H1 (cell line): ENCODE data around the gene NGFR. TPM values are rescaled to one million over a fixed set of nuclear protein-coding genes. Genes with fewer than 3 reads are reported as not detected.

ENCODE experiments used
- CTCF ChIA-PET: fragments of 300-600 bp; sonication (Branson Sonifier 250); formaldehyde crosslinking; loops from one replicate; lab custom pipeline; 2021; ENCODE audit not compliant: partially characterized antibody; lab: Charles Lee
- POLR2A ChIA-PET: fragments of 300-600 bp; sonication (Branson Sonifier 250); formaldehyde crosslinking; loops from one replicate; lab custom pipeline; 2021; ENCODE audit warnings: inconsistent platforms; ENCODE audit not compliant: partially characterized antibody; lab: Charles Lee
- DNase-seq, 2 experiments: peaks; one replicate each; pipeline versions ENCODE4 v3.0.0 to v3.0.0-alpha.2; 2010 to 2022; ENCODE audit warnings: low spot score in 2 of 2, low read depth in 1 of 2, mixed read lengths in 1 of 2
- FAIRE-seq: peaks from 2 replicates; lab custom pipeline; 2011; peaks lifted over from hg19 to GRCh38; lab: Jason Lieb, UNC
- H2AFZ ChIP-seq: 2 replicates; pipeline ENCODE4 v1.8.1; 2012; ENCODE audit warnings: low read length, inconsistent platforms
- H2AK5ac ChIP-seq: 2 replicates; pipeline ENCODE4 v1.6.1; 2013; ENCODE audit warnings: low read depth, low read length
- H2BK120ac ChIP-seq: replicated peaks from 2 replicates; pipeline ENCODE3; 2013; ENCODE audit warnings: low read depth, low read length, inconsistent platforms
- H2BK12ac ChIP-seq: 2 replicates; pipeline ENCODE4 v1.6.1; 2013; ENCODE audit warnings: low read depth, low read length
- H2BK15ac ChIP-seq: 2 replicates; pipeline ENCODE4 v1.6.1; 2013; ENCODE audit warnings: low read length
- H2BK20ac ChIP-seq: 2 replicates; pipeline ENCODE4 v1.6.1; 2013; ENCODE audit warnings: low read length
- H2BK5ac ChIP-seq: 2 replicates; pipeline ENCODE4 v1.6.1; 2013; ENCODE audit warnings: low read depth, low read length
- H3K14ac ChIP-seq: 2 replicates; pipeline ENCODE4 v1.6.1; 2013; ENCODE audit warnings: inconsistent platforms; ENCODE audit not compliant: insufficient read length
- H3K18ac ChIP-seq: 2 replicates; pipeline ENCODE4 v1.6.1; 2013; ENCODE audit warnings: low read length; ENCODE audit errors: extremely low read depth
- H3K23ac ChIP-seq: 2 replicates; pipeline ENCODE4 v1.6.1; 2013; ENCODE audit warnings: inconsistent platforms; ENCODE audit not compliant: insufficient read length
- H3K23me2 ChIP-seq: 2 replicates; pipeline ENCODE4 v1.6.1; 2013; ENCODE audit warnings: low read depth, low read length
- H3K27ac ChIP-seq: 2 replicates; pipeline ENCODE4 v1.6.1; 2011; ENCODE audit warnings: low read depth, low read length, inconsistent platforms
- H3K27me3 ChIP-seq, 4 experiments: replicated peaks in 1 of 4; 1 replicate in 1 of 4; 2 replicates in 3 of 4; pipeline versions ENCODE4 v1.6.1 to v1.8.1; 2011 to 2013; ENCODE audit warnings: low read length in 3 of 4, mild to moderate bottlenecking in 3 of 4, inconsistent platforms in 2 of 4, mixed read lengths in 2 of 4, moderate library complexity in 1 of 4; ENCODE audit not compliant: control insufficient read depth in 3 of 4, insufficient read depth in 3 of 4; ENCODE audit errors: extremely low read depth in 1 of 4
- H3K36me3 ChIP-seq, 4 experiments: 2 replicates each; pipeline versions ENCODE4 v1.6.1 to v1.8.1; 2011 to 2013; ENCODE audit warnings: mild to moderate bottlenecking in 4 of 4, low read length in 3 of 4, moderate library complexity in 2 of 4, control low read depth in 1 of 4, inconsistent platforms in 1 of 4; ENCODE audit not compliant: insufficient read depth in 4 of 4, control insufficient read depth in 2 of 4
- H3K4ac ChIP-seq: replicated peaks from 2 replicates; pipeline ENCODE3; 2013; ENCODE audit warnings: low read length, low read depth, mixed read lengths, inconsistent platforms; ENCODE audit not compliant: insufficient read length
- H3K4me1 ChIP-seq, 4 experiments: replicated peaks in 1 of 4; 1 replicate in 1 of 4; 2 replicates in 3 of 4; pipeline versions ENCODE4 v1.6.1 to v1.8.1; 2011 to 2013; ENCODE audit warnings: low read length in 3 of 4, inconsistent platforms in 2 of 4, mixed read lengths in 1 of 4; ENCODE audit not compliant: insufficient read depth in 4 of 4, control insufficient read depth in 3 of 4
- H3K4me2 ChIP-seq, 2 experiments: 2 replicates each; pipeline versions ENCODE4 v1.6.1 to v1.8.1; 2011 to 2013; ENCODE audit warnings: low read depth in 2 of 2, low read length in 2 of 2, control low read depth in 1 of 2, inconsistent platforms in 1 of 2, mild to moderate bottlenecking in 1 of 2; ENCODE audit not compliant: insufficient read depth in 1 of 2
- H3K4me3 ChIP-seq, 4 experiments: fragments of 200-600, 300-600 bp in 1 of 4; sonication (generic), shearing (Covaris generic), sonication (Bioruptor Twin) in 1 of 4; 2 replicates each; pipeline versions ENCODE4 v1.5.1 to v1.8.1; 2011 to 2016; ENCODE audit warnings: low read length in 4 of 4, low read depth in 3 of 4, control low read depth in 2 of 4, inconsistent platforms in 2 of 4, mild to moderate bottlenecking in 2 of 4, mixed read lengths in 1 of 4, moderate library complexity in 1 of 4; ENCODE audit not compliant: insufficient read depth in 2 of 4; ENCODE audit errors: extremely low read depth in 1 of 4
- H3K56ac ChIP-seq: replicated peaks from 2 replicates; pipeline ENCODE3; 2013; ENCODE audit warnings: low read depth, mild to moderate bottlenecking, mixed read lengths, low read length, inconsistent platforms; ENCODE audit not compliant: insufficient read length
- H3K79me1 ChIP-seq: 2 replicates; pipeline ENCODE4 v1.6.1; 2013; ENCODE audit warnings: low read depth, low read length, control low read depth
- H3K79me2 ChIP-seq, 2 experiments: 2 replicates each; pipeline versions ENCODE4 v1.6.1 to v1.8.1; 2012 to 2013; ENCODE audit warnings: low read length in 2 of 2, mild to moderate bottlenecking in 2 of 2, inconsistent platforms in 1 of 2; ENCODE audit not compliant: insufficient read depth in 2 of 2, control insufficient read depth in 1 of 2
- H3K9ac ChIP-seq, 4 experiments: replicated peaks in 1 of 4; 1 replicate in 1 of 4; 2 replicates in 3 of 4; pipeline versions ENCODE4 v1.6.1 to v1.8.1; 2011 to 2013; ENCODE audit warnings: low read depth in 3 of 4, low read length in 3 of 4, control low read depth in 2 of 4, mild to moderate bottlenecking in 2 of 4, moderate library complexity in 2 of 4, inconsistent platforms in 1 of 4; ENCODE audit errors: extremely low read depth in 1 of 4
- H3K9me3 ChIP-seq, 2 experiments: 2 replicates each; pipeline versions ENCODE4 v1.6.1 to v1.8.1; 2012 to 2013; ENCODE audit warnings: mild to moderate bottlenecking in 2 of 2, moderate library complexity in 2 of 2, control low read depth in 1 of 2, inconsistent platforms in 1 of 2, low read depth in 1 of 2, low read length in 1 of 2, mixed read lengths in 1 of 2; ENCODE audit not compliant: insufficient read depth in 2 of 2
- H4K20me1 ChIP-seq, 2 experiments: replicated peaks in 1 of 2; 2 replicates each; pipeline versions ENCODE3 to v1.8.1; 2011 to 2013; ENCODE audit warnings: inconsistent platforms in 2 of 2, low read length in 2 of 2, mild to moderate bottlenecking in 1 of 2; ENCODE audit not compliant: insufficient read depth in 2 of 2, control insufficient read depth in 1 of 2
- H4K5ac ChIP-seq: 2 replicates; pipeline ENCODE4 v1.6.1; 2013; ENCODE audit warnings: low read length, low read depth, mixed read lengths, inconsistent platforms; ENCODE audit not compliant: insufficient read length
- H4K8ac ChIP-seq: 2 replicates; pipeline ENCODE4 v1.8.0; 2013; ENCODE audit warnings: mild to moderate bottlenecking, moderate library complexity, low read length, inconsistent platforms; ENCODE audit not compliant: insufficient read depth; ENCODE audit errors: extremely low read depth
- H4K91ac ChIP-seq: replicated peaks from 2 replicates; pipeline ENCODE3; 2013; ENCODE audit warnings: low read length, mixed read lengths, inconsistent platforms; ENCODE audit not compliant: insufficient read length
- CTCF ChIP-seq, 3 experiments: IDR thresholded peaks; 1 replicate in 2 of 3; 2 replicates in 1 of 3; pipeline versions ENCODE4 v1.5.1 to v1.6.1; 2011; ENCODE audit warnings: low read length in 3 of 3, mild to moderate bottlenecking in 3 of 3, inconsistent platforms in 2 of 3, low read depth in 1 of 3, moderate library complexity in 1 of 3; ENCODE audit not compliant: insufficient read depth in 1 of 3; ENCODE audit errors: control extremely low read depth in 1 of 3
- POU5F1 ChIP-seq: IDR thresholded peaks from 2 replicates; pipeline ENCODE4 v1.6.1; 2011; ENCODE audit warnings: low read depth, mild to moderate bottlenecking, low read length, moderate library complexity
- TBP ChIP-seq: IDR thresholded peaks from 2 replicates; pipeline ENCODE4 v1.6.1; 2011; ENCODE audit warnings: low read depth, low read length, improper control_type of control experiment
- WGBS, 2 experiments: shearing (Covaris generic) in 1 of 2; methylation state at CpG; one replicate each; pipeline versions ENCODE4 v1.1.6 to v1.1.7; 2013 to 2015; ENCODE audit warnings: low lambda C conversion rate in 2 of 2, mixed read lengths in 2 of 2, inconsistent platforms in 1 of 2, low coverage in 1 of 2, missing lambda C conversion rate in 1 of 2; ENCODE audit not compliant: insufficient replicate concordance in 2 of 2, insufficient coverage in 1 of 2, insufficient read length in 1 of 2; ENCODE audit errors: extremely low coverage in 1 of 2, missing lambda C conversion rate in 1 of 2; 5-methylcytosine and 5-hydroxymethylcytosine counted together
- polyA plus RNA-seq, 7 experiments: library from polyadenylated mRNA; depleted of rRNA in 3 of 7; stranded (reverse) in 5 of 7; unstranded in 2 of 7; fragments of >200 nt in 5 of 7; fragments of 200-250 nt in 2 of 7; gene quantifications; 1 replicate in 5 of 7; 2 replicates in 1 of 7; 4 replicates in 1 of 7; pipeline versions ENCODE4 v1.2.1 to v1.2.3, GENCODE V29; 2011 to 2013; ENCODE audit warnings: missing spikeins in 2 of 7, mixed read lengths in 2 of 7
- total RNA-seq: library from RNA; stranded (reverse); fragmentation: NEBNext Ultra II Directional; extraction: Animal tissue kit (Norgen Biotek cat#: 25700); gene quantifications from 2 replicates; pipeline ENCODE4 v1.2.1, GENCODE V29; 2021

The NGFR gene
- total and polyA plus RNA-seq, 2 of the 8 experiments (the other 6 are each of a cell fraction or from before 2014, with no cell fraction given) = 8.1 to 10.3 TPM

GRCh38 chr17:49491192-49491769, 3.8 kb upstream of the NGFR start:
- Histone ChIP-seq H2BK20ac (no peak overlapping the region), H3K23me2 (peaks cover 18% of the 10 kb centered on the region; the same call in 1 of the 2 replicates), H2BK5ac (no peak overlapping the region), H3K4me1 (peaks cover 6 to 14% (median 13%) of the 10 kb centered on the region in 4 experiments), H2BK12ac (0 out of 2 replicates have a peak overlapping the region, but pooled peaks have one; percentile 60), H3K9ac (no peak overlapping the region), H2BK120ac (no peak overlapping the region), H3K27me3 (peaks cover 7 to 18% (median 15%) of the 10 kb centered on the region in 4 experiments), H3K4me2 (no peak overlapping the region), H3K9me3 (no peaks in the 10 kb centered on the region), H3K79me1 (no peaks in the 10 kb centered on the region), H4K91ac (no peak overlapping the region), H3K23ac (no peak overlapping the region), H2AFZ (no peak overlapping the region), H4K20me1 (peaks cover 0 to 3% of the 10 kb centered on the region in 2 experiments), H3K27ac (no peak overlapping the region), H3K79me2 (no peaks in the 10 kb centered on the region), H2AK5ac (0 out of 2 replicates have a peak overlapping the region, but pooled peaks have one; percentile 53), H2BK15ac (no peak overlapping the region), H3K36me3 (no peaks in the 10 kb centered on the region), H3K56ac (no peak overlapping the region), H4K8ac (no peak overlapping the region), H4K5ac (no peak overlapping the region), H3K4me3 (no peak overlapping the region), H3K18ac (no peak overlapping the region; the same call in 1 of the 2 replicates), H3K4ac (no peak overlapping the region), H3K14ac (peak overlapping the region; percentile 14)
- ChIA-PET CTCF (interaction anchor here (0.5 to 6.0 kb wide), 14 partner anchors 9 to 587 kb away, joined by 3 to 30 read pairs (median 4); no protein-coding TSS in a partner anchor), POLR2A (interaction anchor here (0.6 to 1.1 kb wide), 4 partner anchors 10 to 129 kb away, joined by 3 to 4 read pairs (median 4); no protein-coding TSS in a partner anchor)
- 83% methylated on average over 5 of the region's 5 CpGs; no CpG with 5 or more reads in 1 of the 2 experiments for WGBS, 2 experiments
- no peak for TF ChIP-seq POU5F1
- TF ChIP-seq TBP = no peak
- no peak for TF ChIP-seq CTCF (IDR thresholded peaks at IDR 0.05; ENCODE audit: control extremely low read depth in 1 of 3, insufficient read depth in 1 of 3, low read depth in 1 of 3, low read length in 3 of 3)
- no peak for FAIRE-seq
- no peak for DNase-seq
